Measurements from ENCODE around the gene EIF4EBP2. TPM values are rescaled to one million over a fixed set of nuclear protein-coding genes. Genes with fewer than 3 reads are reported as not detected.

EIF4EBP2 gene, protein sequence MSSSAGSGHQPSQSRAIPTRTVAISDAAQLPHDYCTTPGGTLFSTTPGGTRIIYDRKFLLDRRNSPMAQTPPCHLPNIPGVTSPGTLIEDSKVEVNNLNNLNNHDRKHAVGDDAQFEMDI
- 33.9 and 46.0 TPM in 2 replicates for total RNA-seq (2014; rRNA removed; shearing (Covaris generic))

DNA sequence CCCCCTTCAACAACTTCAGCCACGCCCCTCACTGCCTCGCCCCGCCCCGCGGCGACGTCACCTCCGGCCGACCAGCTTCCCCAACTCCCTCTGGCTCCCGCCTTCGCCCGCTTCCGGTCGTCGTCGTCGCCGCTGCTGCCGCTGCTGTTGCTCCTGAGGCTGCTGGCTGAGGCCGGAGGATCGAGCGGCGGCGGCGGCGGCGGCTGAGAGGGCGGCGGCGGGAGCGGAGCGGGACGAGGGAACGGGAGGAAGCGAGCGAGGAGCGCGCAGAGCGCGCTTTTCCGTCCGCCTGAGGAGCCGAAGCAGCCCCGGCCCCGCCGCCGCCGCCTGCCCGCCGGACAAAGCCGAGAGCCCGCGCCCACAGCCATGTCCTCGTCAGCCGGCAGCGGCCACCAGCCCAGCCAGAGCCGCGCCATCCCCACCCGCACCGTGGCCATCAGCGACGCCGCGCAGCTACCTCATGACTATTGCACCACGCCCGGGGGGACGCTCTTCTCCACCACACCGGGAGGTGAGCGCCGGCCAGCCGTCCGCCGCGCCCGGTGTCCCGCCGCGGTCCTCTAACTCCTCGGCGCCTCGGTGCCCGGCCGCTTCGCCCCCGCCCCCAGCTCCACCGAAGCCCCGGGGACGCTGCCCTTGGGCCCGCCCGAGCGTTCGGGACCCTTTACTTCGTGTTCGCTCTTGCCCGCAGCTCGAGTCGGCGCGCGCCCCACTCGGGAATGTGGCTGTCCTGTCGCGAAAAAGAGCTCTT is at the start of gene EIF4EBP2:
Gene EIF4EBP2, plus strand, starts transcription at position 110 of the 751 bp plus-strand sequence. Its CDS starts 257 bp downstream, at position 367.
- peak; percentile 91 for DNase-seq (ENCODE audit: low read depth)

DNA sequence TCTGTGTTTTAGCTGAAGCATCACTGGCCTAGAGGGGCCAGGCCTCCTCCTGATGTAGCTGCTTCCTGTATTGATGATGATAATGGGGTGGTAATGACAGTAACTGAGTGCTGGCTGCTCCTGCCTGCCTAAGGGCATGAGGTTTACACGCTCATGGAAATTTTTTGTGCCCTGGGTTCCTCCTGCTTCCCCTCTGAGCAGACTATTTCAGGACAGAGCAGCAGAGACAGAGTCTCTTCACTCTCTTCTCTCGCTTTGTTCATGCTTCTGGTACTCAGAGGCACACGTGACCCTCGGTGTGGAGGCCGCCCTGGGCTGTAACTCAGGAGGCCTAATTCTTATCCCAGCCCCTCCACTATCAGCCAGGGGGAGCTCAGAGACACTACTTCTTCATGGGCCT is 49.4 kb upstream of the EIF4EBP2 start:
- no peak for DNase-seq (ENCODE audit: low read depth)

DNA sequence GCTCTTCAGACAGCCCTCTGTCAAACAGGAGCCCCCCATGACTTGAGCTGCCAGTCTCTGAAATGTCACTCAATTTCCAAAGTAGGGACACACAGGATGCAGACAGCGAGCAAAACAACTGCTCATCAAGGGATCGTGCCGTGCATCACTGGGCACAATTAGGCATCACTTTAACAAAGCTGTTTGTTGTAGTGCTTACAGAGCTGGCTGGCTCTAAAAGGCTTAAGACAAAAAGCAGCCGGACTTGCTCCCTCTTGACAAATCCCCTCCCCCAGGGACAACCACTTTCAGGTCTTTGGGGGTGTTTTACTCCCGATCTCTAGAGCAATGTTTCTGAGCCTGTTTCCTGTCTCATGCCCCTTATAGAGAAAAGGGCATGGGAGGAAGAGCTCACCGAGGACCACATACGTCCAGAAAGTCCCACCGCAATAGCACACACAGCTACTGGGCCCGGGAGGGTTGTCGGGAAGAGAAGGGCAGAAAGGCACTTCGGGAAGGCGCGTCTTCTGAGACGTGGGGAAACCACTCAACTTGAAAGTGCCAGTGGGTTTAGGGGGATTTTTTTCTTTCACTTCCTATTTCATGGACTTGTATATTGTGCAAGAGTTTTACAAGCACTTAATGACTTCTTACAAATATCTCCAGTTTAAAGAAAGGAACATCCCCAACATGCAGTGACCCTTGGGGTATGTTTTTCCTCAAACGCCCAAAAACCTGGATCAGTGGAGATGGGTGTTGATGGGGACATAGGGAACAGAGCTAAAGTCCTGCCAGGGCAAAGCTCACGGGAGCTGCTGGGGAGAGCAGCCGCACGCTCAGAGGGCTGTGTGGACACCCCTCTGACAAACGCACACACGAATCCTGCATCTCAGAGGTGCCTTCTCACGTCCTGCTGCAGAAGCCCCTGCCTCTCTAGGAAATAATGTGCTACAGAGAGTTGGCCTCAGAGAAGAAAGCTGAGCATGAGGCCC is 48.6 kb upstream of the EIF4EBP2 start:
- no peak for DNase-seq (ENCODE audit: low read depth)

DNA sequence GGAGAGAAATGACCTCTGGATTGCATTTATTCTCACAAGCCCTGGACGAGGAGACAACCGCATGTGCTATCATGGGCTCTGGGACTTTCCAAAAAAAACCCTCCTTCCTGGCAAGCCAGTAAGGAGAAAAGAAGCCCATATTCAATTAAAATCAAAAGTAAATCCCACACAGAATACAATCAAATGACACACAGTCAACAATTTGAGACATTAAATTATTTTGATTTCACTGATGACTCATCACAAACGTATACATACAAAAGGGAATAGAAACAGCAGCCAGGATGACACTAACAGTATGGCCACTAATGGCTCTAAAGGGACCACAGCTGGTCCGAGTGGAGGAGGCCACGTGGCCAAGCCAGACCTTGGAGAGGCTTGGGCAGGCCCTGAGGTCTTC is 46.4 kb upstream of the EIF4EBP2 start:
- DNase-seq (ENCODE audit: low read depth) = peak; percentile 29

DNA sequence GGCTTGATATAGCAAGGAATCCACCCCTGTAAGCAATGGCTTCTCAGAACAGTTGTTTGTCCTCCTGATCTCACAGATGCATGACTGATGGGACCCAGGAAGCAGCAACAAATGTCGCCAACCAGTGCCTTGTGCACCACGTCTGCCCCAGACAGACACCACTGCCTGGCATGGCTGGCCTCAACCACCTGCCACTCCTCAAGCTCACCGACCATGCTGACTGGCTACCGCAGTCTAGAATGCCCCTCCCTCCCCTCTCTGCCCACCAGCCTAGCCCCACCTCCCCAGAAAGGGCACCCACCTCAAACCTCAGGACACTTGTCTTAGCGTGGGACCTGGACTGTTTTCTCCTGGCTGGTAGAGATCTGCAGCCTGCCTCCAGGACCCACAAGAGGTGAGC is 45.5 kb upstream of the EIF4EBP2 start:
- no peak for DNase-seq (ENCODE audit: low read depth)

DNA sequence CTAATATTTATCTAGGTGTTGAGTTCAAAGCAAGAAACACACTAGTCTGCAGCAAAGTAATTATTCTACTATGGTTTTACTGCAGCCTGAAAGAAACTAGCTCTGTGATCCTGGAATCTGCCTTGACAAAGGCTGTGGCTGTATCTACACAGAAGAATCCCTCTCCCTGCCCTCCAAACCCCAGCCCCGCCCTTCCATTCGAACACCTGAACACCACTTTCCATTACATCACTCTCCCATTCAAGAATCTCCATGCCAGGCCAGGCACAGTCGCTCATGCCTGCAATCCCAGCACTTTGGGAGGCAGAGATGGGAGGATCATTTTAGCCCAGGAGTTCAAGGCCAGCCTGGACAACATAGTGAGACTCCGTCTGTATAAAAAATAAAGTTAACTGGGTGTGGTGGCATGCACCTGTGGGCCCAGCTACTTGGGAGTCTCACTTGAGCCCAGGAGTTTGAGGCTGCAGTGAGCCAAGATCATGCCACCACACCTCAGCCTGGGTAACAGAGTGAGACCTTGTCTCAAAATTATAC is 44.9 kb upstream of the EIF4EBP2 start:
- DNase-seq (ENCODE audit: low read depth) = no peak

DNA sequence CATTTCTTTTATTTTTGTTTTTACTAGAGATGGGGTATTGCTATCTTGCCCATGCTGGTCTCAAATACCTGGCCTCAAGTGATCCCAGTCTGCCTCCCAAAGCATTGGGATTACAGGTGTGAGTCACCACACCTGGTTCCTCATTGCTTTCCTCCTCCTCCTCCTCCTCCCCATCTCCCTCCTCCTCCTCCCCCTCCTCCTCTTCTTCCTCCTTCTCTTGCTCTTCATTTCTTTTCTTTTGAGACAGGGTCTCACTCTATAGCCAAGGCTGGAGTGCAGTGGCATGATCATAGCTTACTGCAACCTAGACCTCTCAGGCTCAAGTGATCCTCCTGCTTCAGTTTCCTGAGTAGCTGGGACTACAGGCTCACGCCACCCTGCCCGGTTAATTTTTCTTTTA is 43.7 kb upstream of the EIF4EBP2 start:
- DNase-seq (ENCODE audit: low read depth) = no peak

DNA sequence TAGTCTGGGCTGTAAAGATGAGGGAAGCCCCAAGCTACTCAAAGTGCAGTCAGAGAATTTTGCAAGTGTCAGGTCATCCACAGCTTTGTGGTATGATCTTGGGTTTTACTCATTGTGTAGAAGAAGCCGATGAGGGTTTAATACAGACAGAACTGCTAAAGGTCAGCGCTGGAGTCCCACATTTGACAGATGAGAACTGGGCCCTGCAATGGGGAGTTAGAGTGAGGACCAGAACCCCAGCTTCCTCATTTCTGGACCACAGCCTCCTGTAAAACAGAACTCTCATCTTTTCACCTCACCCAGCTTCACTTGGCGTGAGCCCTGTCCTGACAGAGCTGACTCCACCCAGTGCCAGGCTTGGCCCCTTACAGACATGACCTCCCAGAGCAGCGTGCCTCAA is 41.6 kb upstream of the EIF4EBP2 start:
- DNase-seq (ENCODE audit: low read depth) = no peak

DNA sequence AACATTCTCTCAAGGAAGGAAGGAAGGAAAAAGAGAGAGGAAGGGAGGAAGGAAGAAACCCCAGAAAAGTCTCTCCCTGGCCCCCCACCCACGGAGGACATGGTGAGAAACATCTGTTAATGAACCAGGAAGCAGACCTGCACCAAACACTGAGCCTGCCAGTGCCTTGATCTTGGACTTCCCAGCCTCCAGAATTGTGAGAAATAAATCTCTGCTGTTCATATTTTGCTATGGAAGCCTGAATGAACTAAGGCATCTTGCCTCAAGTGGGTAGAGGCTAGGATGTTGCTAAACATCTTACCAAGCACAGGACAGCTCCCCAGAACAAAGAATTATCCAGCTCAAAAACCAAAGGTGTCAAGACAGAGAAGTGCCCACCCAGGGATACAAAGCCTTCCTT is 40.7 kb upstream of the EIF4EBP2 start:
- no peak for DNase-seq (ENCODE audit: low read depth)

DNA sequence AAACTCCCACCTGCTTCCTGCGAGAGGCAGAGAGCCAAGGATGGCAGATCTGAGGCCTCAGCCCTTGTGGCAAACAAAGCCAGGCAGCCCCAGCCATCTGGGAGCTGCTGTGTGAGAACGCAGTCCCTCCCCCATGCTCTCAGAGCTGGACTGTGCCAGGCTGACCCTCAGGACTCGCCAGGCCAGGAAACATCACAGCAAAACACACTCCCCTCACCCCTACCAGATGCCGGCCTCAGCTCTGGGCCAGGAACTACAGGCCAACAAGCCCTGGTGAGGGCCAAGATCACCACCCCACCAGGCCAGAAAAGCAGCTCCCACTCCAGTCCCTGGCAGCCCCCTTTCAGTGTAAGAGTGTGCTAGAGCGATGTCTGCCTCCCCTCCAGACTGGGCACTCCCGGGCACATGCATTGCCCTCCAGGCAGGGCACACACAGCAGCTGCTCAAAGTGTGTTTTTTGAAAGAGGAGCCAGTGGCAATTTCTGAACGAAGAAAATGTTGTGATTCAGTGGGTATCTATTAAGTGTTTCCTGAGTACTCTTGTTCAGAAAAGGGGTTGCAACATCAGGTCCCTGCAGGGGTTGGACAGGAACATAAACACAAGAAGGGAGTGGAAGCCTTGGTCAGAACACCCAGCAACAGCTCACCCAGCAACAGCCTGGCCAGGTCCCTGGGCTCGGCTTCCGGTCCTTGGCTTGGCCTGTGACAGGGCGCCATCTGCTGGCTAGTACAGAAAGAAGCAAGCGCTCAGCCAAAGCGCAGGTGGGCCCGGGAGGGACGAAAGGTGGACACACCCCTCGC is 39.8 kb upstream of the EIF4EBP2 start:
- peak; percentile 90 for DNase-seq (ENCODE audit: low read depth)

DNA sequence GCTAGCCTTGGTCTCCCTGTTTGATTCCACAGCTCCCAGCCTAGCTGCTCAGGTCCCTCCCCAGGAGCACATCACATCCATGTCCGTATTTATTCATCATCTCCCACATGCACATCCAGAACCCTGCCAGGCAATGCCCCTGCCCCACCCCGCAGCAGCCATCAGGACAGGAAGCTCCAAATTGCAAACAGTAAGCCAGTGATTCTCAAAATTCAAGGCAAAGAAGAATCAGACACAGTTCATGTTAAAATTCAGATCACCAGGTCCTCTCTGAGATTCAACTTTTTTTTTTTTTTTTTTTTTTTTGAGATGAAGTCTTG is 39.2 kb upstream of the EIF4EBP2 start:
- no peak for DNase-seq (ENCODE audit: low read depth)

DNA sequence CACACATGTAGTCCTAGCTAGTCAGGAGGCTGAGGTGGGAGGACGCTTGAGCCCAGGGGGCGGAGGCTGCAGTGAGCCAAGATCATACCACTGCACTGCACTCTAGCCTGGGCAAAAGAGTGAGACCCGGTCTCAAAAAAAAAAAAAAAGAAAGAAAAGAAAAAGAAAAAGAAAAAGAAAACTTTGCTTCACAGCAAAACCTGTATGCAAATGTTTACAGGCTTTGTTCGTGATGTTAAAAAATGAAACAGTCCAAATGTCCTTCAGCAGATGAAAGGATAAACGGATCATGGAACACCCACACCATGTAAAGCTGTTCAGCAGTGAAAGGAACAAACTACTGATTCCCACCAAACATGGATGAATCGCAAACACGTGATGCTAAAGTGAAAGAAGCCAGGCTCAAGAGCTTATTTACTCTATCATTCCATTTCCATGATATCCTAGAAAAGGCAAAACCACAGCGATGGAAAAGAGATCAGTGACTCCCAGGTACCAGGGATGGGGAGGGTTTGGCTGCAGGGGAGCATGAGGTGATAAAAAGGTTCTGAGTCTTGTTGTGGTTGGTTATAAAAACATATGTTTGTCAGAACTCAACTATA is 36.6 kb upstream of the EIF4EBP2 start:
- peak; percentile 81 for DNase-seq (ENCODE audit: low read depth)

DNA sequence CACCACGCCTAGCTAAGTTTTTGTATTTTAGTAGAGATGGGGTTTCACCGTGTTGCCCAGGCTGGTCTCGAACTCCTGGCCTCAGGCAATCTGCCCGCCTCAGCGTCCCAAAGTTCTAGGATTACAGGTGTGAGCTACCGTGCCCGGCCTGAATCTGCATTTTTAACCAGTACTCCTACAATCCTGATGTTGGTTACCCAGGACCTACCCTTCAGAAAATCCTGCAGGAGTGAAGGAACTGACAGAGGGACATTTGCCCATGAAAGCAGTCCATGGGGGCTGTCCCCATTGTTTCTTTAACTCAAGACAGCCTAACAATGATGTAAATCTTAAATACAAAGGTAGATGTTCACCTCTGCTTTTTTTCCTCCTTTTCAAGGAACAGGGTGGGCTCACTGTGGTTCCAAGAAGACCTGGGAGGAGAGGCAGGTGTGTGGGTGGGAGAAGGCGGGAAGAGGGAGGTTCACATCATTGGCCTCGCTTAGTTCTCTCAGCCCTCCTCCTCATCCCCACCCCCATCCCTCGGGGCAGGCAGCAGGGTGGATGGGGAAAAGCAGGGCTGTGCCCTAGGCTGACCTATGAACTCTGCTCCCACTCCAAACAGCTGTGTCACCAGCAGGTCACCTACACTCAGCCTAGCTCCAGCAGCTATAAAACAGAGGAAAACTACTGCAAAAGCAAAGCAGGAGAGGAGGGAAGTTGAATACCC is 35.0 kb upstream of the EIF4EBP2 start:
- DNase-seq (ENCODE audit: low read depth) = no peak

DNA sequence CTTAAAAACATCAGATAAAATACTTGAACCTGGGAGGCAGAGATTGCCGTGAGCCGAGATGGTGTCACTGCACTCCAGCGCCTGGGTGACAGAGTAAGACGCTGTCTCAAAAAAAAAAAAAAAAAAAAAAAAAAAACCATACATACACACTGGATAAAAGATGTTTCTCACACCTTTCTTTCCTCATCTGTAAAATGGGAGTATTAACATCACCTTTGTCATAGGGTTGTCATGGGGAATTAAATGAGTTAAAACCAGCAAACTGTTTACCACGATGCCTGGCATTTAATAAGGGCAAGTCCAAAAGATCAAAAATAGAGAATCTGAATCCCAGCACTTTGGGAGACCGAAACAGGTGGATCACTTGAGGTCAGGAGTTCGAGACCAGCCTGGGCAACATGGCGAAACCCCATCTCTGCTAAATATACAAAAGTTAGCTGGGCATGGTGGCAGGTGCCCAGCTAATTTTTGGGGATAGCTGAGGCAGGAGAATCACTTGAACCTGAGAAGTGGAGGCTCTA is 34.4 kb upstream of the EIF4EBP2 start:
- no peak for DNase-seq (ENCODE audit: low read depth)

DNA sequence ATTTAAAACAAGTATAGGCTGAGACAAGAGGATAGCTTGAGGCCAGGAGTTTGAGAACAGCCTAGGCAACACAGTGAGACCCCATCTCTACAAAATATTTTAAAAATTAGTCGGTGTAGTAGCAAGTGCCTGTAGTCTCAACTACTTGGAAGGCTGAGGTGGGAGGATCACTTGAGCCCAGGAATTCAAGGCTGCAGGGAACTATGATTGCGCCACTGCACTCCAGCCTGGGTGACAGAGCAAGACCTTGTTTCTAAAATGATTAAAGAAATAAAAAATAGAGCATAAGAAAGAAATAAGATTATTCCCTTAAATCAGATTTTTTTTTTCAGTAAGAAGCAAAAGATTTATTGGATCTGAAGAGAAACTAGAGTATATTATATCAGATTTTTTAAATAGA is 33.2 kb upstream of the EIF4EBP2 start:
- no peak for DNase-seq (ENCODE audit: low read depth)

DNA sequence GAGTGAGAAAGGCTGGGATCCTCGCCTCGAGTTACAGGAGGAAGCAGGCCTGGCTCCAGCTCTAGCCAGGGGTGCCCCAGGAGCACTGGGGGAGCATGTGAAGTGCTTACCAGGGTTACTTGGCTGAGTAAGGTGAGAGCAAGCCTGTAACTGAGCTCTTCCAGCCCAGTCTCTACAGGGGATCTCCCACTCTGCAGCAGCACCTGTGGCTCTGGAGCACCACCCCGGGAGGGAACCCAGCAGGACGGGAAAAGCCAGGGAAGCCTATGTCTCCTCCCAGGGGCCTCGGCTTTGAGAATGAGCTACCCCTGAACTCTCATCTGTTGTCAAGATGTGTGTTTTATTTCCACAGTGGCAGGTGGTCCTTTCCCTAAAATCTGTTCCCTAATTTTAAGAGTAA is 32.1 kb upstream of the EIF4EBP2 start:
- no peak for DNase-seq (ENCODE audit: low read depth)

DNA sequence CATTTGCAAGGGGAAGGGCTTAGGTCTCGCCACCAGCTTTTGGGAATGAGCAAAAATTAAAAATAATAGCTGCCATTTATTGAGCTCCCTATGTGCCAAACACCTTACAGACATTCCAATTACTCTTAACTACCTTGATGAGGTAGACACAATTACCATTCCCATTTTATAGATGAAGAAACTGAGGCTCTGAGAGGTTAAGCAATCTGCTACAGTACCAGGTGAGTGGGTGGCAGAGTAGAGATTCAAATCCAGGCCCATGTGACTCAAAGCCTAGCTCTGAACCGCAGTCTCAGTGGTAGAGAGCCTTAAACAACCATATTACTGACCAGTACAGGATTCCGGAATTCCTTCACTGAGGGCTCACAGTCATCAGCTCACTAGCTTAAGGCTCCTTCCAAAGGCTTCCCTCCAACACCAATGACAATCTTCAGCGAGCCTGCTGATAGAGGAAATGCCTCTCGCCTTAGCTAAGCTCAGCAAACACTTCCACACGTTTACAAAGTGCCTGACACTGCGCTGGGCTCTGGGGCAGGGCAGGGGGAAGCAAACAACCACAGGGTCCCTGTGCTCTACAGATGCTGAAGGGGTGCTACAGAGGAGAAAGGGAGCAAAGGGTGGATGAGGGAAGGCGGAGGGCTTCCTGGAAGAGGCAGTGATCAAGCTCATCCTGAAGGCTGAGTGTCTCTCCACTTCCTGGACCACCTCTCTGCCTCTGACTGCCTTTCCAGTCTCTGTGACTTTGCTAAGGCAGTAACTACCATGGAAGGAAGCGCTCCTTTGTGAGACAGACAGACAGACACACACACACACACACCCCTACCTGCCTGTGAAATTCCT is 28.9 kb upstream of the EIF4EBP2 start:
- no peak for DNase-seq (ENCODE audit: low read depth)

DNA sequence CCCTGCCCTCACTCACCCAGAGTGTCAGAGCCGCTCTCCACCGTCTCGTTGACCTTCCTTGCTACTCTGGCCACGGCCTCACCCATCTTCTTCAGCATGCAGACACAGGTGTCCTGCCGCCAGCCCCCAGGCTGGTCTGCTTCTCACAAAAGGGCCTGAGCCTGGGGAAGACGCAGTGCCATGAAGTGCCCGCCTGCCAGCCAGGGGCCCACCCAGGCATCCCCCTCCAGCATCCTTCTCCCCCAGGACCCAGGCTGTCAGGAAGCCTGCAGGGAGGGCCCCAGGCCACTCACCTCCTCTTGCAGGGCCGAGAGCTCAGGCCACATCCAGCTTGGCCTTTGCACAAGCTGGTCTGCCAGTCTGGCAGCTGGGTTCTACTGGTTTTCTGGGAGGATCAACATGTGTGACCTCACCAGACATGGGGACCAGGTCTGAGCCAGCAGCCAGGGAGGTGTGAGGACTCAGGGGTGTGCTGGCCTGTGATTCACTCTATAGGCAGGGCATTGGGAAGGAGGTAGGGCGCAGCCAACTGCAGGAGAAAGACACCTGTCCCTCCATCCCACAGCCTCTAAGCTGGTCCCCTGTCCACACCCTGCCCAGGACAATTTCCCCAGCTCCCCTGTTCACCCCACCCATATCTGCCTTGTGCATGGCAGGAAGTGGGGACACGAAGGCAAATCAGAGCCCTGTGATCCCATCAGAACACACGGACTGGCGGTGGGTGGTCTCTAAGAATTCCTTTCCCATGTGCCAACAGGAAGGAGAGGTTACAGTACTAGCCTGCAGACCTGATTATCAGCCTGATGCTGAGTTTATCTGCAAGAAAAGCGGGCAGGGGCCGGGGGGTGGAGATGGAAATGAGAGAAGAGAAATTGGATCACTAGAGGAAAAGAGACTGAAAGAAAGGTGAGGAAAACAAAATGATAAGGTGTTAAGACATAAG is 27.2 kb upstream of the EIF4EBP2 start:
- peak; percentile 76 for DNase-seq (ENCODE audit: low read depth)
